ENCODE data around the gene IKBKE. TPM values are rescaled to one million over a fixed set of nuclear protein-coding genes. Genes with fewer than 3 reads are reported as not detected.
A peak's percentile ranks its signal among the peaks of the same experiment; 100 is the strongest.

The IKBKE gene
- total and polyA plus RNA-seq, 12 donors, result 2.9 to 11.1 (median 6.1) TPM

DNA sequence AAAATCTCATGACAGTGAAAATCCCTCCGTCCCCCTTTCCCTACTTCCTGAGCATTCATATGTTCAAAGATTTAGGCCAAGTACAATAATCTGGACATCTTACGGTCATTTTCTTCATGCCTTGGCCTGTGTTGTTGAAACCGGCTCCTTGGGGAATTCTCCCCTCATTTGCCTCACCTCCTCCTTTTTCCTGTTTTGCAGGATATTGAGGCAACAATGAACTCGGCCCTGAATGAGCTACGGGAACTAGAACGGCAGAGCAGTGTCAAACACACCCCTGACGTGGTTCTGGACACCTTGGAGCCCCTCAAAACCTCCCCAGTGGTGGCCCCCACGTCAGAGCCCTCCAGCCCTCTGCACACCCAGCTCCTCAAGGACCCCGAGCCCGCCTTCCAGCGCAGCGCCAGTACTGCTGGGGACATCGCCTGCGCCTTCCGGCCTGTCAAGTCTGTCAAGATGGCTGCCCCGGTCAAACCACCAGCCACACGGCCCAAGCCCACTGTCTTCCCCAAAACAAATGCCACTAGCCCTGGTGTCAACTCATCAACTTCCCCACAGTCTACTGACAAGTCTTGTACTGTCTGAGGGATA is 9.3 kb upstream of the IKBKE start:
- Histone ChIP-seq H3K27ac (peak overlapping the region in 1 of 5 donors; percentile 43), H3K4me1 (replicated peaks in 1 of 2) (peaks cover 9 to 22% of the 10 kb centered on the region in 2 donors), H3K36me3 (replicated peaks in 1 of 2) (peaks cover 0 to 18% of the 10 kb centered on the region in 2 donors), H3K9me3 (replicated peaks in 1 of 3) (no peaks in the 10 kb centered on the region), H3K4me3 (no peak overlapping the region), H3K27me3 (no peaks in the 10 kb centered on the region)
- intact Hi-C loops (cut with DNase I), result no loop called here
- TF ChIP-seq, protein P1, sequence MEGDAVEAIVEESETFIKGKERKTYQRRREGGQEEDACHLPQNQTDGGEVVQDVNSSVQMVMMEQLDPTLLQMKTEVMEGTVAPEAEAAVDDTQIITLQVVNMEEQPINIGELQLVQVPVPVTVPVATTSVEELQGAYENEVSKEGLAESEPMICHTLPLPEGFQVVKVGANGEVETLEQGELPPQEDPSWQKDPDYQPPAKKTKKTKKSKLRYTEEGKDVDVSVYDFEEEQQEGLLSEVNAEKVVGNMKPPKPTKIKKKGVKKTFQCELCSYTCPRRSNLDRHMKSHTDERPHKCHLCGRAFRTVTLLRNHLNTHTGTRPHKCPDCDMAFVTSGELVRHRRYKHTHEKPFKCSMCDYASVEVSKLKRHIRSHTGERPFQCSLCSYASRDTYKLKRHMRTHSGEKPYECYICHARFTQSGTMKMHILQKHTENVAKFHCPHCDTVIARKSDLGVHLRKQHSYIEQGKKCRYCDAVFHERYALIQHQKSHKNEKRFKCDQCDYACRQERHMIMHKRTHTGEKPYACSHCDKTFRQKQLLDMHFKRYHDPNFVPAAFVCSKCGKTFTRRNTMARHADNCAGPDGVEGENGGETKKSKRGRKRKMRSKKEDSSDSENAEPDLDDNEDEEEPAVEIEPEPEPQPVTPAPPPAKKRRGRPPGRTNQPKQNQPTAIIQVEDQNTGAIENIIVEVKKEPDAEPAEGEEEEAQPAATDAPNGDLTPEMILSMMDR (IDR thresholded peaks at IDR 0.05), result no peak
- TF ChIP-seq POLR2A (IDR thresholded peaks at IDR 0.05), result no peak
- no peak for DNase-seq
- WGBS, 4 donors, result 75 to 84% (median 81%) methylated on average over 11 to 17 of the region's 17 CpGs

DNA sequence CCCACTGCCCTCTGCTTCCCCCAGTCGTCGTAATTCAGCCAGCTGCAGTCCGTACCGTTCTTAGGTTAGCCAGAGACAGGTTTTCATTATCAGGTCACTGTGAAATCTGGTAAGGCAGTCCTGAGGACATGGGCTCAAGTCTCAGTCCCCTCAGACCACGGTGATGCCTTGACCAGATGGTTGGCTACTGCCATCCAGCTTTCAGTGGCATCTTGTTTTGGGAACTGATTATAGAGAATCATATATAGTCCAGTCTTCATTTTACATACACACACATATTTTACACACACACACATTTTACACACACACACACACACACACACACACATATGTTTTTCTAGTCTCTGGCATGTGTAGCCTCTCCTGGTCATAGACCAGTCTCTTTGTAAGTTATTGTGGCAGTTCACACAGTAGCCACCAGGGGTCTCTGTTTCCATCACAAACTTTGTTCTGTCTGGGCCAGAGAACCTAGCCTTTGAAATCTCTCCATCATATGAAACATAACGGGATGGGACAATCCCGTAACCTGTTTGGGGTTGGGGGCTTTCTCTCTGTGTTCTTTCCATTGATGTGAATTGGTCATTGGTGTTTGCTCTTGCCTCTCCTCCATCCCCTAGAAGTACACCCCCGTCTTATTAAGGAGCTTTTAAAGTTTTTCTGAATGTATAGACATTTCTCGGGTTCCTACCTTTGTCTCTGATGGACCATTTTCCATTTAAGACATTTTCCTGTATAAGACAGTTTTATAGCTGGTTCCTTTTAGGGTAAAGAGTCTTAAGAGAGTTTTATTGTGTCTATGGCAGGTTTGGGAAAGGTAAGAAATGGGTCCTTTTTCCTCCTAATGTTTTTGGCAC is 8.4 kb upstream of the IKBKE start:
- TF ChIP-seq, protein P1 (IDR thresholded peaks at IDR 0.05), result peak; percentile 69 to 84 (median 80)
- TF ChIP-seq POLR2A (IDR thresholded peaks at IDR 0.05), result no peak
- Histone ChIP-seq H3K4me3 (no peak overlapping the region), H3K36me3 (replicated peaks in 1 of 2) (peaks cover 0 to 18% of the 10 kb centered on the region in 2 donors), H3K27me3 (no peaks in the 10 kb centered on the region), H3K9me3 (replicated peaks in 1 of 3) (no peaks in the 10 kb centered on the region), H3K27ac (no peak overlapping the region), H3K4me1 (replicated peaks in 1 of 2) (peaks cover 9 to 15% of the 10 kb centered on the region in 2 donors)
- intact Hi-C loops (cut with DNase I), result no loop called here
- 60 to 71% (median 67%) methylated on average over 9 of the region's 9 CpGs for WGBS, 4 donors
- DNase-seq, result peak; percentile 70 to 93 (median 82)

- Histone ChIP-seq H3K27me3 (no peaks in the 10 kb centered on the region), H3K4me3 (no peak overlapping the region), H3K27ac (no peak overlapping the region), H3K9me3 (replicated peaks in 1 of 3) (no peaks in the 10 kb centered on the region), H3K36me3 (replicated peaks in 1 of 2) (peaks cover 0 to 18% of the 10 kb centered on the region in 2 donors), H3K4me1 (replicated peaks in 1 of 2) (peaks cover 9 to 15% of the 10 kb centered on the region in 2 donors)
- DNase-seq, result no peak
- intact Hi-C loops (cut with DNase I), result no loop called here
- 70 to 95% (median 83%) methylated on average over 1 of the region's 1 CpG for WGBS, 4 donors
- TF ChIP-seq, protein P1 (IDR thresholded peaks at IDR 0.05), result no peak
- TF ChIP-seq POLR2A (IDR thresholded peaks at IDR 0.05), result no peak
Measured at GRCh38 chr1:206463137-206463536, 7.1 kb upstream of the IKBKE start.

DNA sequence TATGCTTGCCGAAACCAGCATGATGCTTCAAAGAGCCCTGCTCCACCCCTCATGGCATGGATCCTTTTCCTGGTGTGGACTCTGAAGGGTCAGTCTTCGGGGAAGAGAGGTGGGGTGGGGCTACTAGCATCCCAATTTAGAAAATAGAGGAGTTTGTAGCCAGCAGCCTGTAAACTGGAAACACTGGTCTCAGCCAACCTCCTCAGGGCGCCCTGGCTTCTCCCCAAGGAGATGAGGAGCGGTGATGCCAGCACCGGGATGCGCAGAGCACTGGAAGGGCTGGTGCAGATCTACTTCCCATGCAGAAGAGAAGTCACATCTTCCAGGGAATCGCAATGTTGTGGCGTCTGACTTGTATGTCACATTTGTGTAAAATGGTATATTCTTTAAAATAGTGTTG is 6.4 kb upstream of the IKBKE start:
- Histone ChIP-seq H3K27me3 (no peaks in the 10 kb centered on the region), H3K4me3 (no peak overlapping the region), H3K36me3 (replicated peaks in 1 of 2) (peaks cover 0 to 11% of the 10 kb centered on the region in 2 donors), H3K4me1 (replicated peaks in 1 of 2) (peaks cover 9 to 15% of the 10 kb centered on the region in 2 donors), H3K9me3 (replicated peaks in 1 of 3) (no peaks in the 10 kb centered on the region), H3K27ac (peak overlapping the region in 3 of 5 donors; percentile 11 to 64 (median 63))
- no peak for DNase-seq
- 89 to 96% (median 94%) methylated on average over 7 to 8 of the region's 8 CpGs for WGBS, 4 donors
- TF ChIP-seq, protein P1 (IDR thresholded peaks at IDR 0.05), result no peak
- TF ChIP-seq POLR2A (IDR thresholded peaks at IDR 0.05), result no peak
- intact Hi-C loops (cut with DNase I), result no loop called here
